HG02884 (cell line): ENCODE data around the gene RALGAPA1.
"Not testable (repeated sequence)": the region's sequence is repeated elsewhere in the genome, so short reads cannot be mapped to it uniquely, and the experiment has no call there.

ENCODE experiments used
- ATAC-seq: cut with Tn5 transposase; IDR thresholded peaks from one replicate; pipeline ENCODE4 v1.9.1; 2021; ENCODE audit warnings: mild to moderate bottlenecking, moderate library complexity; ENCODE audit not compliant: unreplicated experiment

Gene RALGAPA1

DNA sequence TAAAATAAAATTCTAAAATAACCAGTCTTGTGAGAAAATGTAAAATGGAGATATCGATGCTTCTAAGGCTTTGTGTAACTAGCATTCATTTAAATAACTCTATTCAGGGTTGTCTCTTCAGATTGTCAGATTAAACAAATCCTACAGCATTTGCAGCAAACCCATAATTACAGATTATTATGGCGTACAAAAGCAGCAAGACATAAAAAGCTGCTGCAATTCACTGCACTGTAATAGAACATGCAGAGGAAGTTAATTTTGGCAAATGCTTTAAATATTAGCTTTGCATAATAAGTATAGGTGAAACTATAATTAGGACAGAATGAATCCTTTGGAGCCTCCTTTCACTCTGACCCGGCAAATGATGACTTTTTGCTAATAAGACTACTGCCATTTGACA, 176.8 kb downstream of the RALGAPA1 start:
- ATAC-seq = no peak

- no peak for ATAC-seq
Measured at GRCh38 chr14:35631071-35631805, 177.9 kb downstream of the RALGAPA1 start.

DNA sequence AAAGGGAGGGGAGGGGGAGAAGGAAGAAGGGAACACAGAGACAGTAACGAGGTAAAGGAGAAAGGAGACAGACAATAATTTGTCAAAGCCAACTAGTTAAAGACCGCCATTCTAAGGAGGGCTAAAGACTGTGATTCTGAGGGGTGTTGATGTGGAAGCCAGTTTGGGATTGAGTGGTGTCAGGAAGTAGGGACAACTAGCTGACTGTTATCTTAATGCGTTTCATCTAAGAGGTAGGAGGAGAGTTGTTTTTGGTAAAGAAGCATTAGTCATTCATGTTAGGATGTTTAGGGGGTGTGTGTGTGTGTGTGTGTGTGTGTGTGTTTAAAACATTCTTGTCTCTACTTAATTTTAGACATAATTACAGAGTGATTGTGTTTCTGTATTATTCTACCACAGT, 180.1 kb downstream of the RALGAPA1 start:
- ATAC-seq = no peak

- not testable (repeated sequence) for ATAC-seq
Measured at GRCh38 chr14:35626947-35627346, 182.1 kb downstream of the RALGAPA1 start.

DNA sequence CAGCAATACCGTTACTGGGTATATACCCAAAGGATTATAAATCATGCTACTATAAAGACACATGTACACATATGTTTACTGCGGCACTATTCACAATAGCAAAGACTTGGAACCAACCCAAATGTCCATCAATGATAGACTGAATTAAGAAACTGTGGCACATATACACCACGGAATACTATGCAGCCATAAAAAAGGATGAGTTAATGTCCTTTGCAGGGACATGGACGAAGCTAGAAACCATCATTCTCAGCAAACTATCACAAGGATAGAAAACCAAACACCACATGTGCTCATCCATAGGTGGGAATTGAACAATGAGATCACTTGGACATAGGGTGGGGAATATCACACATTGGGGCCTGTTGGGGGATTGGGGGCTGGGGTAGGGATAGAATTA, 187.1 kb downstream of the RALGAPA1 start:
- ATAC-seq = not testable (repeated sequence)

DNA sequence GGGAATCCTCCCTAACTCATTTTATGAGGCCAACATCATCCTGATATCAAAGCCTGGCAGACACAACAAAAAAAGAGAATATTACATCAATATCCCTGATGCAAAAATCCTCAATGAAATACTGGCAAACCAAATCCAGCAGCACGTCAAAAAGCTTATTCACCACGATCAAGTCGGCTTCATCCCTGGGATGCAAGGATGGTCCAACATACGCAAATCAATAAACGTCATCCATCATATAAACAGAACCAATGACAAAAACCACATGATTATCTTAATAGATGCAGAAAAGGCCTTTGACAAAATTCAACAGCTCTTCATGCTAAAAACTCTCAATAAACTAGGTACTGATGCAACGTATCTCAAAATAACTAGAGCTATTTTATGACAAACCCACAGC, 189.1 kb downstream of the RALGAPA1 start:
- not testable (repeated sequence) for ATAC-seq

- ATAC-seq = not testable (repeated sequence)
Measured at GRCh38 chr14:35619461-35619860, 189.6 kb downstream of the RALGAPA1 start.

GRCh38 chr14:35617500-35617899, 191.6 kb downstream of the RALGAPA1 start:
- no peak for ATAC-seq

GRCh38 chr14:35607380-35607779, 201.7 kb downstream of the RALGAPA1 start:
- no peak for ATAC-seq

GRCh38 chr14:35600253-35600652, 208.8 kb downstream of the RALGAPA1 start:
- no peak for ATAC-seq

GRCh38 chr14:35594616-35595015, 214.5 kb downstream of the RALGAPA1 start:
- no peak for ATAC-seq

- ATAC-seq = not testable (repeated sequence)
Measured at GRCh38 chr14:35587373-35587772, 221.7 kb downstream of the RALGAPA1 start.

GRCh38 chr14:35578639-35579038, 230.5 kb downstream of the RALGAPA1 start:
- no peak for ATAC-seq

GRCh38 chr14:35578135-35578534, 231.0 kb downstream of the RALGAPA1 start:
- no peak for ATAC-seq

DNA sequence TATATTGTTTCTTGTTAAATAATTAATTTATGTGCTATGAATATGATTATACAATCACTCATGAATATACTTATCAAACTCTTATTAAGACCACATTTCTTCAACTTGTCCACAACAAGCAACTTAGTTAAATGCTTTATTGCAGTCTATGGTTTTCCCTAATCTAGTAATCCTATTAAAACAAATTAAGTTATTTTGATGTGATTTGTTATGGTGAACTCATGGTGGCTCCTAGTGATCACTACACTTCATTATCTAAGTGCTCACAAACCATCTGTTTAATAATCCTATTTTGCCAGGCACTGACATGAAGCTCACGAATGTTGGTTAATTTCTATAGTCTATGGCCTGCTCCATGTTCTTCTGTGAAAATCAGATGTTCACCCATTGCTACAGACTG, 232.2 kb downstream of the RALGAPA1 start:
- no peak for ATAC-seq

DNA sequence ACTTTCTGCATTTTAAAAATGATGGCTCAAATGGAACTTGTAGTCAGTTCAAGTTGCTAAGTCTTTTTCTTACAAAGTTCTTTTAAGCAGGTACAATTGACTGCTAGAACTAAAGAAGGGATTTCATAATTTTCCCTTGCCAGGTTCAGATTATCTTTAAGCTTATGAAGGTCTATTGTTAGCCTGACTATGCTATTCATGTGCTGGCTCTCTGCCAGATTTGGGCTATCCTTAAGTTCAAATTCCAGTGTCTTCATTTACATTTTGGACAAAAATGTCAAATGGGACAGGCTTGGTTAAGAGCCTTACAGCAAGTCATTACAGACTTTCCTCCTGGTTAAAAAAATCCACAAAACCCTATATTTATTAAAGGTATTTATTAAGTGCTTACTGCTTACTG, 232.8 kb downstream of the RALGAPA1 start:
- ATAC-seq = no peak

DNA sequence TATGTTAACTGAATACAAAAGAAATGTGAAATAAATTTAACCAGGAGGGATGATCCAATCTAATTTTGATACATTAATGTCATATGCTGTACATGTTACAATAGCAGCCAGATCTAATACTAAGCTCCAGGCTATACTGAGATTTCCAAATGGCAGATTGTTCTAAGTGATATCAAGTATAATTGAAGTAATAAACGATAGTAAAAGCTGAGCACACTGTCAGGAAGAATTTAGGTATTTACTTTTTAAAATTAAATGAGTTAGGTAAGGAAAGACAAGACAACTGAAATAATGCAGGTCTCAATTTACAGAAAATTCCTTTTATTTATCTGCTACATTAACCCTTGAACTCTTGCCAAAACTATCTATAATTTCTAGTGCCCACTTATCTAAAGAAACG, 235.2 kb downstream of the RALGAPA1 start:
- no peak for ATAC-seq

DNA sequence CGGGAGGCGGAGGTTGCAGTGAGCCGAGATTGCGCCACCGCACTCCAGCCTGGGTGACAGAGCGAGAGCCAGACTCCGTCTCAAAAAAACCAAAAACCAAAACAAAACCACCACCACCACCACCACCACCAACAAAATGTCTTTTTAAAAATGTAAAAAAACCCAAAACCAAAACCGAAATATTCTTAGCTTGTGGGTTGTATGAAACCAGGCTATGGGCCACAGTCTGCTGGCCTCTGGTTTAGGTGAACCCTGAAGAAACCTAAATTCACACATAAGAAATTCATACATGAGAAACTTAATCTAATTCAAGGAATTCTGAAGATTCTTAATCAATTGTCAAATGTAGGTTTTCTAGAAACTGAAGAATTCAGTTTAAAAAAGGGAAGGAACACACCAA, 237.5 kb downstream of the RALGAPA1 start:
- no peak for ATAC-seq

DNA sequence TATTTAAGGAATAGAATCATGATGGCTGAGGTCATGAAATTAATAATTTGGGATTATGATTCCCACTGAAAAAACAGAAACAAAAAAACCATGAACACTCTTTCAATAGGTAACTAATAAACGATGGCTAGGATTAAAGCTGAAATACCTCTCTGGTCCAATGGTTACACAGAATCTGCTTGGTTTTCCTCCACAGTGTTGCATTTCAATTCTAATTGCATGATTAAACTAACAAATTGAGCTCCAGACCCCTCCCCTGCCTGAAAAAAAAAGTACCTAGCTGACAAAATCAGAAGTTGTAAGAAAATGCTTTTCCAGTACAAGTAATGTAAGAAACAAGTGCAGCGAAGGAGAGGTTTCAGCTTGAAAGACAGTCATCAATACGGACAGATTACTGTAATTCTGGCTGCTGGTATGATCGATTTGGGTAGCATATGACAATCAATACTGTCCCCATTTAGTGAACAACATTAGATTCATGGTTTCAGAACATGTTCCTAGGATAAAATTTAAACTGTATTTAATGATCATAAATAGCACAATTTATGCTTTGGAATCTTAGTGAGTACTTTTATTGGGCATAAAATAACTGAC, 243.1 kb downstream of the RALGAPA1 start:
- ATAC-seq = no peak

- ATAC-seq = no peak
Measured at GRCh38 chr14:35558680-35559079, 250.4 kb downstream of the RALGAPA1 start.

- no peak for ATAC-seq
Measured at GRCh38 chr14:35557221-35557747, 251.8 kb downstream of the RALGAPA1 start.

DNA sequence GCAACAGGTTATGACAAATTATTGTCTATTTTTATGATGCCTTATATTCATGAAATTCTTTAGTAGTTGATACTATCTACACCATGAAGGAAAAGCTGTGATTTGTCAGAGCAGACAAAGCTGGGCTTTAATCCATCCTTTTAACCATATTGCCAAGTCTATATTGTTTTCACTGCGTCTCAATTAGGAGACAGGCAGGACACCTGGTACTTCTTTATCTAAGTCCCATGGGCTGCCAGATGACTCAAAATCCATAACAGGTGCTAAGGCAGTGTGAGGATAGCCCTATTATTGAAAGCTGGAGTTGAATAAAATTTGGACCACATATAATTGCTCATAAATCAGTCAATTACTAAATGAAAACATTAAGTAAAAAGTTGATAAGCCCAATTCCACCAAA, 252.5 kb downstream of the RALGAPA1 start:
- ATAC-seq = no peak
